Vagina (tissue), 2 donors: ENCODE measurements around the gene PKD1L1.

Experiments
- POLR2A ChIP-seq, 2 donors: fragments of 450-650 bp; IDR thresholded peaks; one replicate each; pipeline ENCODE4 v1.6.1; 2017; ENCODE audit warnings: antibody characterized with exemption in 2 of 2, mild to moderate bottlenecking in 2 of 2, moderate library complexity in 2 of 2
- TF ChIP-seq, protein P1 (sequence below), 3 experiments: fragments of 450-650 bp in 2 of 3; fragments of 200-600 bp in 1 of 3; sonication (generic) in 1 of 3; IDR thresholded peaks; one replicate each; pipeline ENCODE4 v1.5.1; 2017 to 2019; ENCODE audit warnings: antibody characterized with exemption in 3 of 3, mild to moderate bottlenecking in 2 of 3, moderate library complexity in 2 of 3

DNA sequence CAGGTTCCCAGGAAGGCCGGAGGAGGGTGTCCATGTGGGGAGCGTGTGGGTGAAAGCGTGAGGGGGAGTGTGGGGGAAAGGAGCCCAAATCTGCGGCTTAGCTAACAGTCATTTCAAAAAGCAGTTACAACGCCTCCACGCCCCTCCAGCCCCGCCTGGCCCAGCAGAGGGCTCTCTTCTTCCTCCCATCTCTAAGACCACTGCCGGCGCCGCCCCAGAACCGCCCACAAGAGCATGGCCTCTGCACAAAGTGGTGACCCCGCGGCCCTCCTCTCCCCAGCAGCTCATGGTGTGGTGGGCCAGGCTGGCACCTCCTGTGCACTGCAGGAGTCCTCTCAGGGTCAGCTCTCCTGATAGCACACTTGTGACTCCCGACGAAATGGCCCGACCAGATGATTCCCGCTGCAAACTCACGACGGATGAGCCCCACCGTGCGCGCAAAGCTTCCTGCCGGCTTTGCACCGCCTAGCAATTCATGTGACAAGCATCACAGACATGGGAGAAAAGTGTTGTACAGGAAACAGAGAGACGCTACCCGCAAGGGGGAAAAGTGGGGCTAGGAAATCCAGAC is 43.6 kb upstream of the PKD1L1 start:
- TF ChIP-seq, protein P1, sequence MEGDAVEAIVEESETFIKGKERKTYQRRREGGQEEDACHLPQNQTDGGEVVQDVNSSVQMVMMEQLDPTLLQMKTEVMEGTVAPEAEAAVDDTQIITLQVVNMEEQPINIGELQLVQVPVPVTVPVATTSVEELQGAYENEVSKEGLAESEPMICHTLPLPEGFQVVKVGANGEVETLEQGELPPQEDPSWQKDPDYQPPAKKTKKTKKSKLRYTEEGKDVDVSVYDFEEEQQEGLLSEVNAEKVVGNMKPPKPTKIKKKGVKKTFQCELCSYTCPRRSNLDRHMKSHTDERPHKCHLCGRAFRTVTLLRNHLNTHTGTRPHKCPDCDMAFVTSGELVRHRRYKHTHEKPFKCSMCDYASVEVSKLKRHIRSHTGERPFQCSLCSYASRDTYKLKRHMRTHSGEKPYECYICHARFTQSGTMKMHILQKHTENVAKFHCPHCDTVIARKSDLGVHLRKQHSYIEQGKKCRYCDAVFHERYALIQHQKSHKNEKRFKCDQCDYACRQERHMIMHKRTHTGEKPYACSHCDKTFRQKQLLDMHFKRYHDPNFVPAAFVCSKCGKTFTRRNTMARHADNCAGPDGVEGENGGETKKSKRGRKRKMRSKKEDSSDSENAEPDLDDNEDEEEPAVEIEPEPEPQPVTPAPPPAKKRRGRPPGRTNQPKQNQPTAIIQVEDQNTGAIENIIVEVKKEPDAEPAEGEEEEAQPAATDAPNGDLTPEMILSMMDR (IDR thresholded peaks at IDR 0.05), result peak; percentile 35 to 67 (median 57)
- no peak for TF ChIP-seq POLR2A (IDR thresholded peaks at IDR 0.05)
